EL (cell line): ENCODE results near the gene UVRAG.
"Not testable (repeated sequence)": the region's sequence is repeated elsewhere in the genome, so short reads cannot be mapped to it uniquely, and the experiment has no call there.

ENCODE experiments used
- DNase-seq: peaks from one replicate; pipeline ENCODE4 v3.0.0-alpha.2; 2016

The UVRAG gene

DNA sequence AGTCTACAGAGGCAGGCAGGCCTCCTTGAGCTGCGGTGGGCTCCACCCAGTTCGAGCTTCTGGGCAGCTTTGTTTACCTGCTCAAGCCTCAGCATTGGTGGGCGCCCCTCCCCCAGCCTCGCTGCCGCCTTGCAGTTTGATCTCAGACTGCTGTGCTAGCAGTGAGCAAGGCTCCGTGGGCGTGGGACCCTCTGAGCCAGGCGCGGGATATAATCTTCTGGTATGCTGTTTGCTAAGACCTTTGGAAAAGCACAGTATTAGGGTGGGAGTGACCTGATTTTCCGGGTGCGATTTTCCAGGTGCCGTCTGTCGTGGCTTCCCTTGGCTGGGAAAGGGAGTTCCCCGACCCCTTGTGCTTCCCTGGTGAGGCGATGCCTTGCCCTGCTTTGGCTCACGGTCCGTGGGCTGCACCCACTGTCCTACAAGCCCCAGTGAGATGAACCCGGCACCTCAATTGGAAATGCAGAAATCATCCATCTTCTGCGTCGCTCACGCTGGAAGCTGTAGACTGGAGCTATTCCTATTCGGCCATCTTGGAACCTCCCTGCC lies 164.5 kb downstream of the UVRAG start:
- DNase-seq = not testable (repeated sequence)

DNA sequence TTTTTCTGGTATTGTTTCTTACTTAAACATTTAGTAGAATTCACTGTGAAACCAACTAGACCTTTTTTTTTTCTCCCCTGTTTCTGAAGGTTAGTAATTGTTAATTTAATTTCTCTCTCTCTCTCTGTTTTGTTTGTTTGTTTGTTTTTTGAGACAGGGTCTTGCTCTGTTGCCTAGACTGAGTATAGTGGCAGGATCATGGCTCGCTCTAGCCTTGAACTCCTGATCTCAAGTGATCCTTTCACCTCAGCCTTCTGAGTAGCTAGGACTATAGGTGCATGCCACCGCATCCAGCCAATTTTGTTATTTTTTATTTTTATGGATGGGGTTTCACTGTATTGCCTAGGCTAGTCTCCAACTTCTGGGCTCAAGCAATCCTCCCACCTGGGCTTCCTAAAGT lies 165.0 kb downstream of the UVRAG start:
- DNase-seq = no peak

- no peak for DNase-seq
Observed at GRCh38 chr11:75981546-75981945, 166.5 kb downstream of the UVRAG start.

GRCh38 chr11:75982309-75982708 lies 167.3 kb downstream of the UVRAG start:
- no peak for DNase-seq

DNA sequence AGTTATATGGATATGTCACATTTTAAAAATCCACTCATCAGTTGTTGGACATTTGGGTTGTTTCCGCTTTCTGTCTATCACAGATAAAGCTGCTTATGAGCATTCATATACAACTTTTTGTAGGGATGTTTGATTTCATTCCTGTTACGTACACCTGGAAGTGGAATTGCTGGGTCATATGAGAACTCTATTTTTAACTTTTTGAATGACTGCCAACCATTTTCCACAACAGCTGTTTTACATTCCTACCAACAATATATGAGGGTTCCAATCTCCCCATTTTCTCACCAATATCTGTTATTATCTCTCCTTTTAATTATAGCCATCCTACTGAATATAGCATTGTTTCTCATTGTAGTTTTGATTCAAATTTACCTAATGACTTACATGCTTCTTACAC lies 172.0 kb downstream of the UVRAG start:
- DNase-seq = no peak

DNA sequence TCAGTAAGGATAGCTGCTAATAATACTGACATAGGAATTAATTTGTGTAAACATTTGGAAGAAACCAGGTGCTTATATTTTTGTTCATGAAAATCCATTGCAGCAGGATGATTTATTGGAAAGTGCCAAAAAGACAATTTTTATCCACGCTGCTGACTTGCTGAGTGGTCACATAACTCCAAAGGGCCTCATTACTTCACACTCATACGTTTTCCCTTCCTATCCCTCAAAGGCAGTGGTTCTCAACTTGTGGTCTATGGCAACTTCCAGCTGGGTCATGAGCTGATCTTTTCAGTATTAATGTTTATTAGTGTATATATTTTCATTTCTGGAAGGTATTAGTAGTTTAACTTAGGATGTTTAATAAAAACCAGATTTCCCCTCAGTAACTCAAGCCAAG lies 178.1 kb downstream of the UVRAG start:
- no peak for DNase-seq

GRCh38 chr11:75994616-75995015 lies 179.6 kb downstream of the UVRAG start:
- no peak for DNase-seq

GRCh38 chr11:75996523-75997442 lies 181.8 kb downstream of the UVRAG start:
- DNase-seq = peak; percentile 24

- no peak for DNase-seq
Observed at GRCh38 chr11:76004400-76004799, 189.4 kb downstream of the UVRAG start.

GRCh38 chr11:76005756-76006155 lies 190.7 kb downstream of the UVRAG start:
- peak; percentile 74 for DNase-seq

DNA sequence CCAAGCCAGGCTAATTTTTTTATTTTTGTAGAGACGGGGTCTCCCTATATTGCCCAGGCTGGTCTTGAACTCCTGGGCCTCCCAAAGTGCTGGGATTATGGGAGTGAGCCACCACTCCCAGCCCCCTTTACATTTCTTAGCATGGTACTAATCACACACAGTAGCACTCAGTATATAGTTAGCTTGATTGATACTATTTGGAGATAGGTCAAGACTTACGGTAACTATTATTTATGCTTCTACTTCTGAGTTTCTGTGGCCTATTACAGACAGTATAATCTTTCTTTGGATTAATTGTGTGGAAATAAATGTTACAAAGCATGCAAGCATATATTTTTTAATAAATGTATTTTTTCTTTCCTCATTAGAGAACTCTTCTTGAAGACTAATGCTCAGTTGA lies 192.2 kb downstream of the UVRAG start:
- DNase-seq = peak; percentile 26

- DNase-seq = peak; percentile 61
Observed at GRCh38 chr11:76008474-76008873, 193.5 kb downstream of the UVRAG start.

DNA sequence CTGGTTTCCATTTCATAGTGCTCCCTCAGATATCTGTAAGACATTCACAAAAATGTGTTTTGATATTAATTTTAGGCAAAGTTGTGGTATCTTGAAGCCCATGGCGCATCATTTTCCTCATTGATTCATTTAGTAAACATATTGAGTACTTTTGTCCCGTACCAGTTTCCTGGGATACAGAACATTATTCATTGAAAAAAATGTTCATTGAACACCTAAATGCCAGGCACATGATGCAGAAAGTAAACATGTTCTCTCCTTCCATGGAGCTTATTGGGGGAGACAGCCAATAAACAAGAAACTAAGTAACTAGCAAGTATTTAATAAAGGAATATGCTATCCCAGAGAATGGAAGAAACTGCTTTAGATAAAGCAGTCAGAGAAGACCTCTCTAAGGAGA lies 195.0 kb downstream of the UVRAG start:
- no peak for DNase-seq

GRCh38 chr11:76013526-76013925 lies 198.5 kb downstream of the UVRAG start:
- no peak for DNase-seq

GRCh38 chr11:76023236-76024068 lies 208.4 kb downstream of the UVRAG start:
- no peak for DNase-seq

DNA sequence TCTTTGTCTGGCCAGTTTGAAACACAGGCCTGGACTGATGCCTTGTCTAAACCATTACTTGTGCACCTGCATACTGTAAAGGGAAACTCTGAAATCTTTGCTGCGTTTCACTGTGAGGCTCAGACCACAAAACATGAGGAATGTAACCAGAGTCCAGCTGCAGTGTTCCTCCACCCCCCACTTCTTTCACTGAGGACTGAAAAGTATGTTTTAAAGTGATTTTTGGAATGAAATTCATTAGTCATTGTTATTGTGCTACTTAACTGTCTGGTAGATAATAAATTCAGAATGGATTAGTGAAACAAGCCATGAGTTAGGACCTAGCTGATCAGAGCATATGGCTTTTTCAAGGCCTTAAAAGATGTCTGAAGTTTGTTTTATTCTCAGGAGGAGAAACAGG lies 210.1 kb downstream of the UVRAG start:
- peak; percentile 83 for DNase-seq

DNA sequence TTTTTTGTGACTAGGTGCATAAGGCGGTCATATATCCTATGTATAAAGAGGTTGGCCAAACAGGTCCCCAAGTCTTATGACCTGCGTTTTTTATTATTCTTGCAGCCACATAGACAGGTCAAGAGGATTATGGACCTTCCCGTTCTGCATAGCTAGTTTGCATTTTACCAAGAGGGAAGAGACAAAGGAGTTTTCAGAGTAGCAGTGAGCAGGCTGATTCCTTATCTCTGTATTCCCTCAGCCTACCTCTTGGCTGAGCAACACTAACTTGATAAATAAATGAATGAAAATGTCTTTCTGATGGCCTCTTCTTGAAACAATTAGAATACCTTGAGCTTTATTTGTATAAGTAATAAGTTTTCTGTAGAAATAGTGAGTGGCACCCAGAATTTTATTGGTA lies 210.8 kb downstream of the UVRAG start:
- no peak for DNase-seq

DNA sequence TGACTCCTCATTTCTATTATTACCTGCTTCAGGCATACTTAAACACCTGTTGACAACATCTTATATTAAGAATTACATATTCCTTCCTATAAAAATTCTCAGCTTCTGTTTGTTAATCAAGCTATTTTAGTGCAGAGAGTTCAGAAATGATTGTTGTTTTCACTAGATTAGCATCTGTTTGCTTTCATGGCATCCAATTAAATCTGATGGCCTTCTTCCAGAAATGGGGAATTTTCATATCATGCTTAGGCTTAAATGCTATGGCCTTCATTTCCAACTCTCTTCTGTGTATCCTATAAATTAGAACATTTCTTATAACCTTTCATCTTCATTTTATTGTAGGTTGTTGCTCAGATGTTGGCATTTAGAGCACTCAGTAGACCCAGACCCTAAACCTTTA lies 211.3 kb downstream of the UVRAG start:
- no peak for DNase-seq

DNA sequence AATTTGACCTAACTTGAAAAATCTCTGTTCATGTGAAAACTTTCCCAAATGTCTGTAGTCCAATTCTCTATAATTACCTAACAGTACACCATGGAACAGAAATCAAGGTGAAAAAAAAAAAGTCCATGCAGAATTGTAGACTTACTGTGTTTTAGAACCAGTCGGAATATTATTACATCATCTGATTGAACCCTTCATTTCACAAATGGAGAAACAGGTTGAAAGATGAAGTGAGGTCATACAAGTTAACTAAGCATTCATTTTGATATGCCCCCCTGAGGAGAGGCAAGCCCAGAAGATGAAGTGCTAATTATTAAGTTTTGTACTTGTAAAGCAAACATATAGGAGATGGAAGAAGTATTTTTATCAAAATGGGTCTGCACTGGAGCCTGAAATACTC lies 211.9 kb downstream of the UVRAG start:
- DNase-seq = no peak

DNA sequence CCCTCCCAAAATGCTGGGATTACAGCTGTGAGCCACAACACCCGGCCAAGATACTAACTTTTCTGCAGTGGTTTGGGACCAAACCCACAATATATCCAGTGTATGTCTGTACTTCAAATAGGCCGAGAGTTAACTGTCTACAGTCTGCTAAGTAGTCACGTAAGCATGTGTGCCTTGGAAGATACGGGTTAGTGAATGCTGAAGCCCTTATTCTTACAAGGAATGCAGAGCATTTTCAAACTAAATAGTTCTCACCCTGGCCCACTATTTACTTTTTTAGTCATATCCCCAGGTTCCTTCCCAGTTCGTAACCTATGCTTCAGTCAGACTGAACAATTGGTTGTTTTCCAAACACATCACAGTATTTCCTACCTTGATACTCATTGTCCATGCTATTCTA lies 215.3 kb downstream of the UVRAG start:
- DNase-seq = peak; percentile 37

- DNase-seq = no peak
Observed at GRCh38 chr11:76030968-76031590, 216.1 kb downstream of the UVRAG start.

GRCh38 chr11:76033699-76034098 lies 218.7 kb downstream of the UVRAG start:
- DNase-seq = no peak

DNA sequence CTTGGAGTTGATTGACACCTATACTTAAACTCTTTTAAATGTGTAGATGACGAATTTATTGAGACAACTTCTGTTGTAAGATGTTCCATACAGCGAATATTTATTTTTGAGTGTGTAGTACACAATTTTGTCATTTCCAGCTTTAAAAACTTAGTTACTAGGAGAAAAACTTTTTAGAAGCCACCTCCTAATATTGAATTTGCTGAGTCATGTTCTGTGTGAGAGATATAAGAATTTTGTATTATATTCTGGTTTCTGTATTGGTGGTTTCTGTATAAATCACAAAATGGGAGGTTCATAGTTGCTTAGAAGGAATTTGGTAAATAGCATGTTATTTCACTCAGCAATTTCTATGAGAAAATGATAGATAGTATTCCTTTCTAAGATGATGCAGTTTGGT lies 220.0 kb downstream of the UVRAG start:
- no peak for DNase-seq
